H1 (cell line): Measurements from ENCODE around the gene IQSEC3.

Experiments
- CEBPB ChIP-seq: IDR thresholded peaks from 2 replicates; pipeline ENCODE4 v1.6.1; 2012; ENCODE audit warnings: low read depth, low read length
- HDAC2 ChIP-seq, 2 experiments: fragments of 300-600 bp in 1 of 2; sonication (generic) in 1 of 2; IDR thresholded peaks; 2 replicates each; pipeline ENCODE4 v1.6.1; 2011 to 2012; ENCODE audit warnings: low read depth in 2 of 2, low read length in 2 of 2, mild to moderate bottlenecking in 2 of 2, moderate library complexity in 2 of 2, borderline replicate concordance in 1 of 2, inconsistent platforms in 1 of 2
- TF ChIP-seq, protein P1 (sequence below), 3 experiments: IDR thresholded peaks; 1 replicate in 2 of 3; 2 replicates in 1 of 3; pipeline versions ENCODE4 v1.5.1 to v1.6.1; 2011; ENCODE audit warnings: low read length in 3 of 3, mild to moderate bottlenecking in 3 of 3, inconsistent platforms in 2 of 3, low read depth in 1 of 3, moderate library complexity in 1 of 3; ENCODE audit not compliant: insufficient read depth in 1 of 3; ENCODE audit errors: control extremely low read depth in 1 of 3
- TF ChIP-seq, protein P2 (sequence below): IDR thresholded peaks from 2 replicates; pipeline ENCODE4 v1.6.1; 2012; ENCODE audit warnings: inconsistent platforms

GRCh38 chr12:177336-177979, 110.9 kb downstream of the IQSEC3 start:
- TF ChIP-seq, protein P1, sequence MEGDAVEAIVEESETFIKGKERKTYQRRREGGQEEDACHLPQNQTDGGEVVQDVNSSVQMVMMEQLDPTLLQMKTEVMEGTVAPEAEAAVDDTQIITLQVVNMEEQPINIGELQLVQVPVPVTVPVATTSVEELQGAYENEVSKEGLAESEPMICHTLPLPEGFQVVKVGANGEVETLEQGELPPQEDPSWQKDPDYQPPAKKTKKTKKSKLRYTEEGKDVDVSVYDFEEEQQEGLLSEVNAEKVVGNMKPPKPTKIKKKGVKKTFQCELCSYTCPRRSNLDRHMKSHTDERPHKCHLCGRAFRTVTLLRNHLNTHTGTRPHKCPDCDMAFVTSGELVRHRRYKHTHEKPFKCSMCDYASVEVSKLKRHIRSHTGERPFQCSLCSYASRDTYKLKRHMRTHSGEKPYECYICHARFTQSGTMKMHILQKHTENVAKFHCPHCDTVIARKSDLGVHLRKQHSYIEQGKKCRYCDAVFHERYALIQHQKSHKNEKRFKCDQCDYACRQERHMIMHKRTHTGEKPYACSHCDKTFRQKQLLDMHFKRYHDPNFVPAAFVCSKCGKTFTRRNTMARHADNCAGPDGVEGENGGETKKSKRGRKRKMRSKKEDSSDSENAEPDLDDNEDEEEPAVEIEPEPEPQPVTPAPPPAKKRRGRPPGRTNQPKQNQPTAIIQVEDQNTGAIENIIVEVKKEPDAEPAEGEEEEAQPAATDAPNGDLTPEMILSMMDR (IDR thresholded peaks at IDR 0.05; ENCODE audit: control extremely low read depth in 1 of 3, insufficient read depth in 1 of 3, low read depth in 1 of 3, low read length in 3 of 3), result peak in 1 of 3 experiments; percentile 13; a peak in 1 of 4 replicates
- TF ChIP-seq, protein P2, sequence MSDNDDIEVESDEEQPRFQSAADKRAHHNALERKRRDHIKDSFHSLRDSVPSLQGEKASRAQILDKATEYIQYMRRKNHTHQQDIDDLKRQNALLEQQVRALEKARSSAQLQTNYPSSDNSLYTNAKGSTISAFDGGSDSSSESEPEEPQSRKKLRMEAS, result no peak
- TF ChIP-seq HDAC2 (IDR thresholded peaks at IDR 0.05; ENCODE audit: borderline replicate concordance in 1 of 2, low read depth in 2 of 2, low read length in 2 of 2) (no peak), CEBPB (no peak)
